GM12878 (cell line): ENCODE measurements around the gene DIABLO. TPM values are rescaled to one million over a fixed set of nuclear protein-coding genes. Genes with fewer than 3 reads are reported as not detected.

ENCODE experiments used
- ATAC-seq: fragments of 200-7000 bp; cut with Tn5 transposase; 3 replicates; pipeline ENCODE4 v1.9.1; 2020; ENCODE audit warnings: mild to moderate bottlenecking, moderate library complexity
- BruUV-seq: library from RNA; stranded (reverse); fragments of 400-500 nt; replicated peaks from 2 replicates; lab custom pipeline; 2021; lab: Mats Ljungman, UMichigan
- CTCF ChIA-PET: fragments of 300-600 bp; sonication (Branson Sonifier 250); formaldehyde crosslinking; extraction: SDS; loops from one replicate; lab custom pipeline; 2021; ENCODE audit warnings: inconsistent platforms; lab: Yijun Ruan, JAX
- POLR2A ChIA-PET: fragments of 350-600 bp; formaldehyde crosslinking; extraction: SDS; loops from one replicate; lab custom pipeline; 2021; ENCODE audit warnings: inconsistent platforms; lab: Charles Lee
- RAD21 ChIA-PET: fragments of 300-600 bp; sonication (Branson Sonifier 250); formaldehyde crosslinking; loops from one replicate; lab custom pipeline; 2023; ENCODE audit warnings: antibody characterized with exemption; ENCODE audit not compliant: unreplicated experiment; lab: Charles Lee
- SMC1A ChIA-PET: fragments of 300-600 bp; sonication (Branson Sonifier 250); formaldehyde crosslinking; loops from one replicate; lab custom pipeline; 2023; ENCODE audit not compliant: unreplicated experiment, uncharacterized antibody; lab: Charles Lee
- DNase-seq: peaks from one replicate; pipeline ENCODE4 v3.0.0-alpha.2; 2011; ENCODE audit warnings: low read depth, low spot score
- FAIRE-seq: peaks from 3 replicates; lab custom pipeline; 2011; peaks lifted over from hg19 to GRCh38; lab: Jason Lieb, UNC
- H2AFZ ChIP-seq: 2 replicates; pipeline ENCODE4 v1.6.0; 2011; ENCODE audit warnings: low read depth, low read length, control low read depth; ENCODE audit not compliant: control insufficient read depth
- H3K27ac ChIP-seq: 2 replicates; pipeline ENCODE4 v1.5.1; 2011; ENCODE audit warnings: control low read depth; ENCODE audit not compliant: control insufficient read depth, insufficient read depth
- H3K27me3 ChIP-seq, 2 experiments: replicated peaks in 1 of 2; 2 replicates each; pipeline versions ENCODE4 v1.6.0 to v1.6.1; 2011; ENCODE audit warnings: low read length in 1 of 2; ENCODE audit not compliant: control insufficient read depth in 2 of 2, insufficient read depth in 2 of 2
- H3K36me3 ChIP-seq, 2 experiments: 2 replicates each; pipeline ENCODE4 v1.5.1; 2011; ENCODE audit warnings: low read length in 1 of 2; ENCODE audit not compliant: control insufficient read depth in 2 of 2, insufficient read depth in 2 of 2
- H3K4me1 ChIP-seq: 2 replicates; pipeline ENCODE4 v1.6.1; 2011; ENCODE audit warnings: mild to moderate bottlenecking, low read length, moderate library complexity, mixed read lengths; ENCODE audit not compliant: control insufficient read depth, insufficient read depth
- H3K4me2 ChIP-seq: 2 replicates; pipeline ENCODE4 v1.6.0; 2011; ENCODE audit warnings: control low read depth; ENCODE audit not compliant: control insufficient read depth, insufficient read depth
- H3K4me3 ChIP-seq: fragments of 200-600 bp; sonication (generic); 2 replicates; pipeline ENCODE4 v1.5.1; 2016
- H3K79me2 ChIP-seq: 2 replicates; pipeline ENCODE4 v1.6.0; 2011; ENCODE audit warnings: low read length; ENCODE audit not compliant: control insufficient read depth, insufficient read depth
- H3K9ac ChIP-seq: 2 replicates; pipeline ENCODE4 v1.8.0; 2011; ENCODE audit warnings: low read length, control low read depth, mixed read lengths; ENCODE audit not compliant: control insufficient read depth, insufficient read depth
- H3K9me3 ChIP-seq: replicated peaks from 3 replicates; pipeline ENCODE4 v1.5.1; 2011; ENCODE audit warnings: mild to moderate bottlenecking, low read length; ENCODE audit not compliant: control insufficient read depth, insufficient read depth
- H4K20me1 ChIP-seq: 2 replicates; pipeline ENCODE4 v1.6.0; 2011; ENCODE audit not compliant: control insufficient read depth, insufficient read depth
- CHD1 ChIP-seq: IDR thresholded peaks from 2 replicates; pipeline ENCODE4 v1.6.1; 2012; ENCODE audit warnings: low read depth, low read length, improper control_type of control experiment
- DPF2 ChIP-seq: fragments of 450-650 bp; IDR thresholded peaks from 2 replicates; pipeline ENCODE4 v1.6.1; 2017; ENCODE audit warnings: mild to moderate bottlenecking
- EZH2 ChIP-seq: IDR thresholded peaks from 2 replicates; pipeline ENCODE4 v1.6.1; 2012; ENCODE audit warnings: low read depth, mild to moderate bottlenecking, control low read depth, inconsistent platforms, low read length, borderline replicate concordance; ENCODE audit not compliant: control insufficient read depth
- JUNB ChIP-seq: IDR thresholded peaks from 2 replicates; pipeline ENCODE4 v1.6.1; 2016; ENCODE audit warnings: antibody characterized with exemption, mild to moderate bottlenecking
- KAT2A ChIP-seq: conservative IDR thresholded peaks from 2 replicates; pipeline ENCODE4 v1.6.1; 2011; ENCODE audit warnings: low read depth, low read length; ENCODE audit not compliant: control insufficient read depth
- LARP7 ChIP-seq: fragments of 450-650 bp; IDR thresholded peaks from 2 replicates; pipeline ENCODE4 v1.6.1; 2017; ENCODE audit warnings: mild to moderate bottlenecking
- MEF2B ChIP-seq: fragments of 450-650 bp; IDR thresholded peaks from 2 replicates; pipeline ENCODE4 v1.6.1; 2018; ENCODE audit warnings: mild to moderate bottlenecking, moderate library complexity; ENCODE audit not compliant: partially characterized antibody, poor library complexity, severe bottlenecking
- NR2C2 ChIP-seq: IDR thresholded peaks from 2 replicates; pipeline ENCODE4 v1.6.1; 2011; ENCODE audit warnings: borderline replicate concordance, low read depth; ENCODE audit not compliant: control insufficient read depth, insufficient read length
- PBX3 ChIP-seq: IDR thresholded peaks from 2 replicates; pipeline ENCODE4 v1.6.1; 2011; ENCODE audit warnings: mild to moderate bottlenecking, low read depth, low read length, moderate library complexity; ENCODE audit not compliant: insufficient replicate concordance
- POLR2A ChIP-seq: IDR thresholded peaks from 2 replicates; pipeline ENCODE4 v1.6.1; 2011; ENCODE audit warnings: low read depth, mild to moderate bottlenecking, low read length
- POU2F2 ChIP-seq: IDR thresholded peaks from 3 replicates; pipeline ENCODE4 v1.6.1; 2011; ENCODE audit warnings: low read depth, mild to moderate bottlenecking, low read length, borderline replicate concordance
- RBBP5 ChIP-seq: fragments of 200-600 bp; sonication (generic); conservative IDR thresholded peaks from 2 replicates; pipeline ENCODE4 v1.6.1; 2016
- YY1 ChIP-seq: IDR thresholded peaks from 2 replicates; pipeline ENCODE4 v1.6.1; 2011; ENCODE audit warnings: low read depth, mild to moderate bottlenecking, low read length
- ZNF207 ChIP-seq: fragments of 450-650 bp; IDR thresholded peaks from 2 replicates; pipeline ENCODE4 v1.6.1; 2014; ENCODE audit warnings: antibody characterized with exemption, mild to moderate bottlenecking, borderline replicate concordance
- ZSCAN29 ChIP-seq: fragments of 450-650 bp; IDR thresholded peaks from 2 replicates; pipeline ENCODE4 v1.6.1; 2017; ENCODE audit warnings: mild to moderate bottlenecking, moderate library complexity
- WGBS: methylation state at CpG from one replicate; pipeline ENCODE4 v1.1.6; 2016; ENCODE audit warnings: low lambda C conversion rate; ENCODE audit not compliant: insufficient replicate concordance, insufficient coverage; ENCODE audit errors: missing lambda C conversion rate; 5-methylcytosine and 5-hydroxymethylcytosine counted together
- in situ Hi-C: fragments of 300-500 bp; cut with MboI; formaldehyde crosslinking; loops from 9 replicates; pipeline ENCODE4 v1.14.3; 2018; ENCODE audit warnings: mixed read lengths
- intact Hi-C: fragments of 100-400 bp; cut with micrococcal nuclease; formaldehyde crosslinking; loops from one replicate; pipeline ENCODE4 v1.14.2; 2022; ENCODE audit not compliant: unreplicated experiment
- polyA plus RNA-seq, 11 experiments: library from polyadenylated mRNA; depleted of rRNA in 4 of 11; unstranded in 6 of 11; stranded (reverse) in 5 of 11; fragments of >200 nt; fragmentation: Nextera tagmentation in 4 of 11; fragmentation: Illumina TruSeq in 1 of 11; extraction: Ambion mirVana in 4 of 11; extraction: Trizol in 1 of 11; gene quantifications; 1 replicate in 1 of 11; 2 replicates in 10 of 11; pipeline versions ENCODE4 v1.2.1 to v1.2.3, GENCODE V29; 2011 to 2016; ENCODE audit warnings: inconsistent platforms in 2 of 11, missing spikeins in 2 of 11, low read depth in 1 of 11
- total RNA-seq, 4 experiments: library from RNA; depleted of rRNA in 3 of 4; stranded (reverse); fragments of >200 nt in 3 of 4; fragmentation: Illumina TruSeq in 1 of 4; extraction: Trizol in 1 of 4; gene quantifications; 2 replicates each; pipeline versions ENCODE4 v1.2.1 to v1.2.3, GENCODE V29; 2013 to 2021
- TF ChIP-seq, protein P1 (sequence below): fragments of 450-650 bp; IDR thresholded peaks from 2 replicates; pipeline ENCODE4 v1.6.1; 2016; ENCODE audit warnings: mild to moderate bottlenecking, moderate library complexity, borderline replicate concordance
- TF ChIP-seq, protein P2 (sequence below): fragments of 450-650 bp; IDR thresholded peaks from 2 replicates; pipeline ENCODE4 v1.6.1; 2014; ENCODE audit warnings: mild to moderate bottlenecking

The DIABLO gene
- total and polyA plus RNA-seq, 10 of the 15 experiments (the other 5 are each of a cell fraction or from before 2014, with no cell fraction given), result 18.3 to 69.9 (median 46.2) TPM

DNA sequence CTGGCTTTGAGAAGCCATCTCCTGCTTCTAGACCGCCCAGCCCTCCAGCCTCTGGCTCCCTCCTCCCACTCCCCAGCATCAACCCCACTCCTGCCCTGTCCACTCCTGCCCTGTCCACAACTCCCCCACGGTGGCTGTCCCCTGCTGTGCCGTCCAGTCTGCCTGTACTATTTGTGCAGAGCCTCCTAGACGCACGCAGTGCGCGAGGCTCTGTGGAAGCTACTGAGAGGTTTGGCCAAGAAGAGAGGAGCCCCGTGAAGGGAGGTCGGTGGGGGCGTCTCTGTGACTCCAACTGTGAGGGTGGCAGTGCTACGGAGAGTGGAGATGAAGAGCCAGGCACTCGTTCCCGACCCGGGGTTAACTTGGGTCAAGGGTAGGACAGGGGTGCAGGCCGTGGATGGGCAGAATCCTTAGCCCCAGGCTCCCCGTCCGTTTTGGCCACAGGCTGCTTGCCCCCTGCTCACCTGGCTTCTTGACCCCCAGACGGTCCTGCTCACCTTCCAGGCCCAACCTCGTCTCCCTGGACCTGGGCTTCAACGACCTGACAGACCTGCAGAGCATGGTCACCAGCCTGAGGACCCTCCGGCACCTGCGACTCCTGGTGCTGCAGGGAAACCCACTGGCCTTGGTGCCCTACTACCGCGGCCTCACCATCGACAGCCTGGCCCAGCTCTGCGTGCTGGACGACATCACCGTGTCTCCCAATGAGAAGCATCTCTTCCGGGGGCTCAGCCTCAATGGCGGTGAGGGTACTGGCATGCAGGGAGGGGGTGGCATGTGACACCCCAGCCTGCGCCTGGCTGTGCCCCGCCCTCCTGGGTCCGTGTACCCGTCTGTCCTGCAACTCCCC lies 36.0 kb downstream of the DIABLO start (continued):
- TF ChIP-seq PBX3 (no peak), ZSCAN29 (no peak)

- H3K79me2 ChIP-seq, result no peaks in the 10 kb centered on the region
- no peak overlapping the region for H3K27ac ChIP-seq
- TF ChIP-seq RBBP5 (no peak), LARP7 (no peak), POLR2A (no peak), NR2C2 (no peak), JUNB (no peak), YY1 (no peak), POU2F2 (no peak), ZNF207 (no peak), EZH2 (no peak), DPF2 (no peak), CHD1 (no peak), KAT2A (no peak), MEF2B (no peak)
- TF ChIP-seq, protein P1, sequence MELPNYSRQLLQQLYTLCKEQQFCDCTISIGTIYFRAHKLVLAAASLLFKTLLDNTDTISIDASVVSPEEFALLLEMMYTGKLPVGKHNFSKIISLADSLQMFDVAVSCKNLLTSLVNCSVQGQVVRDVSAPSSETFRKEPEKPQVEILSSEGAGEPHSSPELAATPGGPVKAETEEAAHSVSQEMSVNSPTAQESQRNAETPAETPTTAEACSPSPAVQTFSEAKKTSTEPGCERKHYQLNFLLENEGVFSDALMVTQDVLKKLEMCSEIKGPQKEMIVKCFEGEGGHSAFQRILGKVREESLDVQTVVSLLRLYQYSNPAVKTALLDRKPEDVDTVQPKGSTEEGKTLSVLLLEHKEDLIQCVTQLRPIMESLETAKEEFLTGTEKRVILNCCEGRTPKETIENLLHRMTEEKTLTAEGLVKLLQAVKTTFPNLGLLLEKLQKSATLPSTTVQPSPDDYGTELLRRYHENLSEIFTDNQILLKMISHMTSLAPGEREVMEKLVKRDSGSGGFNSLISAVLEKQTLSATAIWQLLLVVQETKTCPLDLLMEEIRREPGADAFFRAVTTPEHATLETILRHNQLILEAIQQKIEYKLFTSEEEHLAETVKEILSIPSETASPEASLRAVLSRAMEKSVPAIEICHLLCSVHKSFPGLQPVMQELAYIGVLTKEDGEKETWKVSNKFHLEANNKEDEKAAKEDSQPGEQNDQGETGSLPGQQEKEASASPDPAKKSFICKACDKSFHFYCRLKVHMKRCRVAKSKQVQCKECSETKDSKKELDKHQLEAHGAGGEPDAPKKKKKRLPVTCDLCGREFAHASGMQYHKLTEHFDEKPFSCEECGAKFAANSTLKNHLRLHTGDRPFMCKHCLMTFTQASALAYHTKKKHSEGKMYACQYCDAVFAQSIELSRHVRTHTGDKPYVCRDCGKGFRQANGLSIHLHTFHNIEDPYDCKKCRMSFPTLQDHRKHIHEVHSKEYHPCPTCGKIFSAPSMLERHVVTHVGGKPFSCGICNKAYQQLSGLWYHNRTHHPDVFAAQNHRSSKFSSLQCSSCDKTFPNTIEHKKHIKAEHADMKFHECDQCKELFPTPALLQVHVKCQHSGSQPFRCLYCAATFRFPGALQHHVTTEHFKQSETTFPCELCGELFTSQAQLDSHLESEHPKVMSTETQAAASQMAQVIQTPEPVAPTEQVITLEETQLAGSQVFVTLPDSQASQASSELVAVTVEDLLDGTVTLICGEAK, result no peak
- TF ChIP-seq, protein P2, sequence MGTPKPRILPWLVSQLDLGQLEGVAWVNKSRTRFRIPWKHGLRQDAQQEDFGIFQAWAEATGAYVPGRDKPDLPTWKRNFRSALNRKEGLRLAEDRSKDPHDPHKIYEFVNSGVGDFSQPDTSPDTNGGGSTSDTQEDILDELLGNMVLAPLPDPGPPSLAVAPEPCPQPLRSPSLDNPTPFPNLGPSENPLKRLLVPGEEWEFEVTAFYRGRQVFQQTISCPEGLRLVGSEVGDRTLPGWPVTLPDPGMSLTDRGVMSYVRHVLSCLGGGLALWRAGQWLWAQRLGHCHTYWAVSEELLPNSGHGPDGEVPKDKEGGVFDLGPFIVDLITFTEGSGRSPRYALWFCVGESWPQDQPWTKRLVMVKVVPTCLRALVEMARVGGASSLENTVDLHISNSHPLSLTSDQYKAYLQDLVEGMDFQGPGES, result no peak
- ChIA-PET RAD21 (no interaction called here), POLR2A (no interaction called here), SMC1A (no interaction called here), CTCF (interaction anchor here (0.6 to 1.2 kb wide), 3 partner anchors 133 to 468 kb away, joined by 3 read pairs; no protein-coding TSS in a partner anchor)
- intact Hi-C loops, result no loop called here
- no peak for FAIRE-seq
- no peak overlapping the region for H2AFZ ChIP-seq
- no peaks in the 10 kb centered on the region for H3K36me3 ChIP-seq
- no TSS peak for BruUV-seq
- no peak overlapping the region for H3K9ac ChIP-seq
- H3K27me3 ChIP-seq, result no peaks in the 10 kb centered on the region; a peak in 2 of 4 replicates
- H4K20me1 ChIP-seq, result no peaks in the 10 kb centered on the region
- no peaks in the 10 kb centered on the region for H3K9me3 ChIP-seq
- no peak overlapping the region for H3K4me3 ChIP-seq
- in situ Hi-C loops, result no loop called here
- H3K4me1 ChIP-seq, result peaks cover 7% of the 10 kb centered on the region
- DNase-seq, result no peak
- ATAC-seq, result no peak
- 79% methylated on average over 12 of the region's 12 CpGs for WGBS
- H3K4me2 ChIP-seq, result no peak overlapping the region
Measured at GRCh38 chr12:122187466-122187865, 38.4 kb downstream of the DIABLO start.
